PFSK-1 (cell line): ENCODE results near the gene PDE3A.

Source experiments
- FOXP2 ChIP-seq: optimal IDR thresholded peaks from 2 replicates; pipeline ENCODE3; 2011; ENCODE audit warnings: borderline replicate concordance, control low read depth, inconsistent platforms; ENCODE audit not compliant: insufficient read depth; ENCODE audit errors: extremely low read length, extremely low read depth
- POLR2AphosphoS5 ChIP-seq: IDR thresholded peaks from 2 replicates; pipeline ENCODE4 v1.6.1; 2012; ENCODE audit warnings: low read depth, mild to moderate bottlenecking, control low read depth, low read length, moderate library complexity
- REST ChIP-seq, 2 experiments: IDR thresholded peaks; 2 replicates each; pipeline versions ENCODE4 v1.6.1 to v1.8.0; 2011 to 2012; ENCODE audit warnings: low read depth in 2 of 2, low read length in 2 of 2, control low read depth in 1 of 2, inconsistent platforms in 1 of 2, mild to moderate bottlenecking in 1 of 2, moderate library complexity in 1 of 2; ENCODE audit not compliant: insufficient read depth in 1 of 2

DNA sequence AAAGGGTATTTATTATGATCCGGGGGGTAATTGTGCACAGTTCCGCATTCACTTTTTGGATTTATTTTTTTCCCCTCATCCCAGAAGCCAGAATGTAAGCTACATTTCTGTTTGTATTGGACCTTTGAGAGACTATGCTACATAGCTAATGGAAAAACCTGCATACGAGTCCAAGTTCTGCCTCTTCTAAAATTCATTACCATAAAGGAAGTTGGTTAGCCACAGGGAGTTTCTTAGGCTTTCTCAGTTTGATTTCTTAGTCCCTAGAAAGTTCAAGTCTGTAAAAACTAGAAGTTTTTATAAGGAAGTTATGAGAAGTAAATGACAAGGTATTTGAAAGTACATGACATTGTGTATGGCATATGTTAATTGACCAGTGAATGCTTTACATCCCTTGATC lies 138.7 kb downstream of the PDE3A start:
- TF ChIP-seq POLR2AphosphoS5 (no peak), REST (IDR thresholded peaks at IDR 0.05; ENCODE audit: insufficient read depth in 1 of 2, low read depth in 2 of 2, low read length in 2 of 2) (no peak), FOXP2 (no peak)
